ENCODE measurements around the gene ALDOA.
"Not testable (repeated sequence)": the region's sequence is repeated elsewhere in the genome, so short reads cannot be mapped to it uniquely, and the experiment has no call there.

The ALDOA gene

DNA sequence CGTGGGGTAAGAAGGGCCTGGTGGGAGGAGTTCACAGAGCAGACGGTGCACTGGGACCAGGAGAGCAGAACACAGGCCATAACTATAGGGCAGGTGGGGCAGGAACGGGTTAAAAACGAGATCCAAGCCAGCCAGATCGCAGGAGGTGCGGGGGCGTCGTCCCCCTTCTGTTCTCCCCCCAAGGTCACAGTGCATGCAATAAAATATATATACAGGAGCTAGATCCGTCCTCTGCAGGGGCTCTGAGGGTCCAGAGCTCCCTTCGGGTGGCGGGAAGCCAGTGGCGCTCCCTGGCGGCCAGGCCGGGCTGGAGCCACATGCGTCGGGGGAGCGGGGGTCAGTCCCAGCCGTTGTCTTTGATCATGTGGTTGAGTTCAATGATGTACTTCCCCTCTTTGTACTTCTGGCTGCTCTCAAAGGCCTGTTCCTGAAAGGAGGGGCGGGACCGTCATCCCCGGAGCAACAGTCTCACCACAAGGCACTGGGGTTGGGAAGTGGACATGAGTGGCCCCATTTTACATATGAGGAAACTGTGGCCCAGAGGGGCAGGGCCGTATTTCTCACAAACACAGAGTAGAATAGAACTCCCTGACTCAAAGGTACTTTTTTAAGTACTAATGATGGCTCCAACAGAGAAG is 26.9 kb downstream of the ALDOA start:
- peak; percentile 71 for DNase-seq

DNA sequence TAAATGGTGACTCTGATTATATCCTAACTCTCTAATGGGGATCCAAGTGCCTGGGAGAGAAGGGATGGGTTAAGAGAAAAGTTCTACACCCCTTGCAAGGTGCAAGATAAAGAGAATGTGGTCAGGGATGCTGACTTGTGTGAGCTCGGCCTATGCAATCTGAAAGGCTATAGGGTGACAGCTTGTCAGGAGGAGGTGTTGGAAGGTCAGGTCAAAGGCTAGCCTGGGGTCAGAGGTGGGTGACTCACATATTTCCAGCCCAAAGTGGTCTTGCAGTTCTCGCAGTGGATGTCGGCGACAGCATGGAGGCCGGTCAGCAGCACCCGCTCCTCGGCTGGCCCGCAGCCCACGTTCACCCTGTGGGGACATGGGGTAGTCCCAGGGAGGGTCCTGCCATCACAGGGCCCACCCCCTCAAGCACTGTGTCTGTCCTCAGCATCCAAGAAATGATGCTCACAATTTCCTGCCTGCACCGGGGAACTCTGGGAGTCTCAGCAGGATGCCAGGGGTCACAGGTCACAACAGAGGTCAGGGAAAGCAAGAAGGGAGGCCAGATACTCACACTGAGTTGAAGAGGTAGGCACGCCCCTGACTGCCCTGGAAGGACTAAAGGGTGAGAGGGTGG is 29.1 kb downstream of the ALDOA start:
- no peak for DNase-seq

DNA sequence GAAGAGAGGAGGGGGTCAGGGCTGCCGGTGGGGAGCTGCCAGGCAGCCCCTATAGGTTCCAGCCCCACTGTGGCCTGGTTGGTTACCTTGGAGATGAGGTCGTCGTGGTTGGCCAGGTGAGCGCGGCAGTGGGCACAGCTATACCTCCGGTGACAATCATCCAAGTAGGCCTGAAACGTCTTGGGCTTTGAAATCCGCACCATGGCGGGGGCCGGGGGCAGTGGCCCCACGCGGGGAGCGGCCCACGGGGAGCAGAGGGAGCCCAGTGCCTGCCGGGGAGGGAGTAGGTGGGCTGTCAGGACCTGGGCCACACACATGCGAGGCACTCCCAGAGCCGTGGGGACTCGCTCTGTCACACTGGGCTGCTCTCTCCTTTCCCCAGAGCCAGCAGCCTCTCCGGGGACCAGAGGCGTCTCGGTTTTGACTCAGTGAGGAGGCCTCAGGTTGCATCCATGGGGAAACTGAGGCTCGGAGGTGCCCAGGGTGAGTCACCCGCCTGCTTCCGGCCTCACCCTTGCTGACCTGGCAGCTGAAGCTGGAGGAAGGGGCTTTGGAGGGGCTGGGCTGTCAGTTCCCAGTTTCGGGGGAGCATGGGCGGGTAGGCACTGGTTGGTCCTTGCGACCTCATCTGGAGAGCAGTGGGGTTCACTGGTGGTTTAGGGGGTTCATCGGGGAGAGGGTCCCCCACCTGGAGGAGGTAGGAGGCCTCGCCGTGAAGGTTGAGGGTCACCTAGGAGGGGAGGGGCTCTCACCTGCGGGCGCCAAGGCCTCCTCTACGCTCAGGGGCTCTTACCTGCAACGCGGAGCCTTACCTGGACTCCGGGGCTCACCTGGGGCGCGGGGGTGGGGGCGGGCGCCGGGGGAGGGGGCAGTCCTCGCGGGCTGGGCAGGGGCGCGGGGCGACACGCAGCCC is 29.9 kb downstream of the ALDOA start:
- no peak for DNase-seq

DNA sequence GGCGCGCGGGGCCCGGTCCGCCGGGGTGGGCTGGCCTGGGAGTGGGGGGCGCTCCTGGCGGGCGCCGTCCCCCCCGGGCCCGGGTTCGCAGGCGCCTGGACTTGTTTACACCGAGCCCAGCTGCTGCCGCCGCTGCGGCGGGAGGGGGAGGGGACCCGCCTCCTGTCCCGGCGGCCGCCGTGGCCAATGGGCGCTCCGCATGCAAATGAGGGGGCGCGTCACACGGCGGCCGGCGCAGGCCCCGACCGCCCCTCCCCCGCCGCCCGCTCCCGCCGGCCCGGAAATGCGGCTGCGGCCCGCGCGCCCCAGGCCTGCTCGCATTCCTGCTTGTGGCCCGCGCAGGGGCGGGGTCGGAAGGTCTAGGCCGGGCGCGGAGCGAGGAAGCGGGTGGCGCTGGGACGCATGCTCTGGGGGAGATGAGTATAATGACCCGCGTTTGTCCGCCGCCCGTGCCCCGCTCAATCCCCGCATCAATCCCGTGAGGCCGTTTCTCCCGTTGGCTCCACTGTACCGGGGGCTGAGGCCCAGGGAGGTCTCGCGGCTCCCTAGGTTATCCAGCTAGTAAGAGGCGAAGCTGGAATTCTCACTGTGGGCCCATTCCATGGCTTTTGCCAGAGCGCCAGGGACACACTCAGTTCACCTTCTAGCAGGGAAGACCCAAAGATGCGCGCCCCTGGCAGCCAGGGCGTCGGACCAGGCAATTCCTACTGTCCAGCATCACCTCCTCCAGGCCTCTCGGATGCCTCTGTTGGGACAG is 30.7 kb downstream of the ALDOA start, which contains the start of gene YPEL3:
Gene YPEL3, minus strand, starts transcription at position 109 of the 757 bp plus-strand sequence. CDS start 731 bp downstream, outside the sequence.
- DNase-seq: peak; percentile 76

DNA sequence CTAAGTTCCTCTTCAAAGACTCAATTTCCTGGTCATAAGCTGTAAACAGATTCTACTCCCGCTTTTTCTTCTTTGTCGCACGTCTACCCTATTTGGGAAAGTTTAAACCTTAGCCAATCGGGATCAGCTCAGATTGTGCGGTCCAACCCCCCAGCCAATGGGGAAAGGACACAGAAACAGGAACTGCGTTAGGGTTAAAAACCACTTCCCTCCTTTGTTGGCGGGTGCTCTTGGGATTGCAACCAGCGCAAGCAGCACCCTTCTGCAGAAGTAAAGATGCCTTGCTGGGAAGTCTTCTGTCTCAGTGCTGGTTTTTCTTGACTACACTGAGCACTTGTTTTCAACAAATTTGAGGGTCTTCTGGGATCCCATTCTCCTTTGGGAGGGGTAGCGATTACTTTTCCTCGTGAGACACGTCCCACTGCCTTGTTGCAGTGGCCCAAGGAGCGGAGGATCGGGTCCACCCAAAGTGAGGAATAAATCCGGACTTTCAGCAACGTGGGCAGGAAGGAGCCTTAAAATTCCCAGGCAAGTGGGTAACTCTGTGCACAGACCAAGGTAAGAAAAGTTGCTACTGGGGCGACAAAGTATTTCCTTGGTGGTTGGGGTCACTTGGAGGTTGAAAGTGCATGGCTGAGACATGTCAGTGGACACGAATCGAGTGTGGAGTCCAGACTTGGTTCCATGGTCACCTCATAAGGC is 31.5 kb downstream of the ALDOA start:
- DNase-seq: no peak

DNA sequence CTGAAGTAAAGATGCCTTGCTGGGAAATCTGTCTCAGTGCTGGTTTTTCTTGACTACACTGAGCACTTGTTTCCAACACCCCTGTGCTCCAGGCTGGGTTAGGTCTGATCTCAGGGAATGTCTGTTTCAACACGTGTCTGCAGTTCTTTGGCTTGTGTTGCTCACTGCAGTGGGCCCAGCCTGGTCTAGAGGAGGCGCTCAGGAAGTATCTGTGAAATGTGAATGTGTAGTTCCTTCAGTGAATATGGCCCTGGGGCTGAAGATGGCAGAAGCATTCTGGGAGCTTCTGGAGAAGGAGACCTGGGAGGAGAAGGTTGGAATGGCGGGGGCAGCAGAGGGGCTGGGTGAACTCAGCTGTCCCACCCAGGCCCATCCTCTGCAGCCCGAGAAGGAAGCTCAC is 38.5 kb downstream of the ALDOA start:
- no peak for DNase-seq

DNA sequence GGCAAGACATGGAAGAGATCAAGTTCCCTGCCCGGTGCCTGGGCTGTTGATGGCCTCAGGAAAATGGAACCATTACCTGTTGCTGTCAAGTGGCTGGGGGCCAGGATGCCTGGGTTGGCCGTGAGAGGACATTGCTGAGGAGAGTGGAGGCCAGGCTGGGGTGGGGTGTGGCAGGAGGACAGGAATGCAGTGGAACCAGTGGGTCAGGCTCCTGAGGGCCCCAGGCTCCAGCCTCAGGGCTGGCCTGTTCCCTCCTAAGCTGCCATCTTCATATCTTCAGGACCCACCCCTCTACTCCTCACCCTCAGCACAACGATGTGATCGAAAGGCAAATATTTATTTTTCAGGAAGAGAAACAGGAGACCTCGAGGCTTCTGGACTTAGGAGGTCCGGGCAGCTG is 38.9 kb downstream of the ALDOA start:
- no peak for DNase-seq

DNA sequence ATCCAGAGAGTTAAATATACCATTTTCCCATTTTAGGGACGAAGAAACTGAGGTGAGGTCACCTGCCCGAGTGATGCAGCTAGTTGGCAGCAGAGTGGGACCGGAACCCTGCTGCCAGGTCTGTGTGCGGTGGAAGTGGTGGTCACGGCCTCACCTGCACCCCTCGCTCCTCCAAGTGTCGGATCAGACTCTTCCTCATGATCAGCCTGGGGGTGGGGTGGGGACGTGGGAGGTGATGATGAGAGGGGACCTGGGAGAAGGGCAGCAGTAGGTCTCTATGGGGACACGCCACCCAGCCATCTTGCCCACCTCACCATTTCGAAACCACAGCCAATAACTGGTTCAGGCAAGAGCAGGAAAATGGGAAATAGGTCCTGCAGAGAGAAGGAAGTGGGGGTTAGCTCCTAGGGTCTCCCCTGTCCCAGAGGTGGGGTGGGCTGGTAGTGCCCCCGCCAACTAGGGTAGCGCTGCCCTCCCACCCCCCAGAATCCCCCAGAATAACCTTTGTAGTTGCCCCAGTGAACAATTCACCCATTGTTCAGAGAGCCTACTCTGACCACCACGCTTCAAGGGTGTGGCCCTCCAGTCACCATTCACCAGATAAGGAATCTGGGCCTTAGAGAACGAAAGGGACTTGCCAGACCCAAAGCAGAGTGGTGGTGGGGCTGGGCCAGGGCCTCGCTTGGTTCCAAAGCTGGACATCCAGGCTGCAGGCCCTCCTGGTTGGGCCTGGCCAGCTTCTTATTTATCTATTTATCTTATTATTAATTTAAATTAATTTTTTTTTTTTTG is 42.7 kb downstream of the ALDOA start:
- DNase-seq: no peak

DNA sequence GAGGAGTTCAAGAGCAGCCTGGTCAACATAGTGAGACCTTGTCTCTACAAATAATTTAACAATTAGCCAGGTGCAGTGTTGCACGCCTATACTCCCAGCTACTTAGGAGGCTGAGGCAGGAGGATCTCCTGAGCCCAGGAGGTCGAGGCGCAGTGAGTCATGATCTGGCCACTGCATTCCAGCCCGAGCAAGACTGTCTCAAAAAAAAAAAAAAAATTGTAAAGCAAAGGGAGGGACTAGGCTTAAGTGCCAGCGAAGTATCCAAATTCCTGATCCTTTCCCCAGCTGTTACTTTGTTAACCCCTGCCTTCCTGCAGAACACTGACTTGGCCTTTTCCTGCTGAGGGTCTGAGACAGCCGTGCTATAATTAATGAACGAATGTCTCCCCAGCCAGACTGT is 45.1 kb downstream of the ALDOA start:
- no peak for DNase-seq

DNA sequence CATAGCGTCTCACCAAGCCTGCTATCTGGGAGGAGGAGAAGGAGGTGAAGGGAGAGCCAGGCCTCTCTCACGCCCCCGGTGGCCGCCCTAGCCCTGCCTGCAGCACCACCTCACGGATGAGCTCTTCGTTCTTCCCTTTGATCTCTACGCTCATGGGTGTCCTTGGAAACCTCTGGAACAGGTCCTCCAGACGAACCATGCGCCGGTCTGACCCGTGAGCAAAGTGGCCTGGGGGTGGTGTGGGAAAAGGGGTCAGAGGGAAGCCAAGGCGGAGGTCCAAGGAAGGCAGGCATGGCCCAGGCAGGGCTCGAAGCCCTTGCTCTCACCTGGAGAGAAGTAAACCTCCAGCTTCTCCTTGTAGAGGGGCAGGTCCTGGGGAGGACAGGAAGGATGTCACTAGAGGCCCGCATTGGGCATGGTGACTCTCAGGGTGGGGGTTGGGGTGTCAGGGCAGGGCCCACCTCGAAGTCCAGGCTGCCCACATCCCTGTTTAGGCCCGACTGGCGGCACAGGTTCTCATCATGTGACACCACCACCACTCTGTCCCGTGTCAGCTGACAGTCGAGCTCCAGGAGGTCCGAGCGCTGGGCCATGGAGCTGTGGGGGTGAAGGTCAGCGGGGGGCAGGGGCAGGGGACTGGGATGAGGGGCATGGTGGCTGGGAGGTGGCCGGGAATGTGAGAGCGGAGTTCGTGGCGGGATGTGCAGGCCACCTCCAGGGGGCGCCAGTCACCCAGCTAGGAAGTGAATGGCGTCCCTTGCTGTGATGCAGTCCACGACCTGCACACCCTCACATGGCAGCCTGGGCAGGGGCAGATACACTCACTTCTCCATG is 46.9 kb downstream of the ALDOA start:
- peak; percentile 48 for DNase-seq

DNA sequence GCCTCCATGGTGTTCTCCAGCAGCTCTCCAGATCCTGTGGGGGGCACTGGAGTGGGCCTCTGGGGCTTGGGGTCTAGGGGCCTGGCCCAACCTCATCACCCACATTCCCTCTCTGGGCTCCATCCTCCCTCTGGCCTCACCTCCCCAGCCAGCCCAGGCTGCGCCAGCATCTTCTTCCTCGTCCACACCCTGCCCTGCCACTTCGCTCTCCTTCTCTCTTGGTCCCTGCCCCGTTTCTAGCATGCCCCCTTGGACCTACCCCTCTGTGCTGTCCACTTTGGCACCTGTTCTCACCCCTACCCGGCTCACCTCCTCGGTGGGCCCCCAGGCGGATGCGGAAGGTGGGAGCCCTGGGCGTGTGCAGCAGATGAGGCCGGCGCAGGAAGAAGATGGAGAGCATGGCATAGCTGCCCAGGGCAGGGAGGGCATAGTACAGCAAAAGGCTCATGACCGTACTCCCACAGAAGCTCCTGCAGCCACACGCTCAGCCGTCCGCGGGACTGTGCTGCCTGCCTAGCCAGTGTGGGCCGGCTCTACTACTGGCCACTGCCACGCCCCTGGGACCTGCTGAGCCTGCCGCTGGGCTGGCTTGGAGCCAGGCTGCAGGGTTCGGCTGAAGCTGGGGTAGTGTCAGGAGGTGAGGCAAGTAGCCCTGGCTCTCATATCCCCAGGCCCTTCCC is 47.6 kb downstream of the ALDOA start, which contains the start of gene GDPD3:
Gene GDPD3, minus strand, starts transcription at position 507 of the 680 bp plus-strand sequence. Its CDS starts 59 bp downstream, at position 448.
- no peak for DNase-seq

DNA sequence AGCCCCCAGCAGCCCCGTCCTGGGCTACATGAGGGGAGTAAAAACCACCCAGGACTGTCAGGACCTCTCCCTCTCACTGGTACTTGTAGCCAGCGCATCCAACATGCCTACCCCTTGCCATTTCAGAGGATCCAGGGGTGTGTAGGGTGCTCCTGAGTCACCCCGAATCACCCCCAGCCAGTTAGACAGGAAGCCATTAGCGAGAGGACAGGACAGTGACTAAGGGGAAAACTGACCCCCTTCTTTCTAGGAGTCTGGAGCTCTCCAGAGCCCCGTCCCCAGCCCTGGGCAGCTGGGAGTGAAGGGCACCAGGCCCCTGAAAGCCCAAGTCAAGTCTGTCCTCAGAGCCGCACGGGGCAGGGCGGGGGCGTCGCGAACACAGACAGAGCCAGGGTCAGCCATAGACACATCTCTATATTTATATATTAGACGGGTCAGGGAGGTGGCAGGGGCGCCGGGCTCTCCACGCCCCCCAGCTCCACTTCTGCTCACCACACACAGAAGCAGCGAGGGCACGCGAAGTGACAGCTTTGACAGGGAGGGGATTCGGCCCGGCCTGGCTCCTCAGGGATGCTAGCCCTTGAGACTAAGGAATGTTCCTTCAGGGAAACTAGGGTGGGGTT is 48.3 kb downstream of the ALDOA start:
- no peak for DNase-seq

DNA sequence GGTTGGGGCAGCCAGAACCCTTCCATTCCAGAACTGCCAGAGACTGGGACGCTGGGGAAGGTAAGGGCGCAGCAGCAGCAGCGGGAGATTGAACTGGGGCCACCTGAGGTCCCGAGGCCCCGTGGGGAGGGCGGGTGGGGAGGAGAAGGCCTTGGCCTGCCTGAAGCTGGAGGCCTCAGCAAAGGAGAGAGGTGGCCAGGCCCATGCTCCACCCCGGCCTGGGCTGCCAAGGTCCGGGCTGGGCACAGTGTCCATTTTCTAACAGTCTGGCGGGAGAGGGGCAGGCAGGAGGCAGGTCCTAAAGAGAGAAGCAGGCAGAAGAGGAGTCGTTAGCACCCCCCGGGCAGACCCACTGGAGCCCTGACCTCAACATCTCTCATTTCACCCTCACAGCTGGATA is 48.9 kb downstream of the ALDOA start:
- DNase-seq: no peak

DNA sequence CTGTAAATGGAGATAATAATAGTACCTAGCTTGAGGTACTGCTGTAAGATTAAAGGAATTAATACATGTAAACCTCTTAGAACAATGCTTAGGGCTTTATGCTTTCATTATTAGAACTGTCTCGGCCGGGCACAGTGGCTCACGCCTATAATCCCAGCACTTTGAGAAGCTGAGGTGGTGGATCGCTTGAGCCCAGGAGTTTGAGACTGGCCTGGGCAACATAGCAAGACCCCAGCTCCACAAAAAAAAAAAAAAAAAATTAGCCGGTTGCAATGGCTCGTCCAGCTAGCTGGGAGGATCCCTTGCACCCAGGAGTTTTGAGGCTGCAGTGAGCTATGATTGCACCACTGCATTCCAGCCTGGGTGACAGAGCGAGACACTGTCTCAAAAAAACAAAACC is 49.3 kb downstream of the ALDOA start:
- not testable (repeated sequence) for DNase-seq

DNA sequence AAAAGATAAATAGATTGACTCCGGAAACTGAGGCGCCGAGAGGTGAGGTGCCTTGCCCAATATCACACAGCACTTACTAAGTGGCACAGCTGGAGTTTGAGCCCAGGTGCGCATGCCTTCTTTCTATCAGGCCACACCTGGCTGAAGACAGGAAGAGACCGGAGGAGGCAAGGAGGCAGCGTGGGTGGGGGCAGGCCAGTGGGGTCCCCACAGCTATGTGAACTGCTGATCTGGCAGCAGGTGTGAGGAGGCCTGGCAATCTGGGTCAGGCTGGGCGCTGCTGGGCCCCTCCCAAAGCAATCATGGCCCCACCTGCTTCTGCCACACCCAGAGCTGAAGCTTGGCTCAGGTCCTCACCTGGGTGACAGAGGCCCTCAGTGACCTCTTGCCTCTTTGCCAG is 49.7 kb downstream of the ALDOA start:
- DNase-seq: no peak

DNA sequence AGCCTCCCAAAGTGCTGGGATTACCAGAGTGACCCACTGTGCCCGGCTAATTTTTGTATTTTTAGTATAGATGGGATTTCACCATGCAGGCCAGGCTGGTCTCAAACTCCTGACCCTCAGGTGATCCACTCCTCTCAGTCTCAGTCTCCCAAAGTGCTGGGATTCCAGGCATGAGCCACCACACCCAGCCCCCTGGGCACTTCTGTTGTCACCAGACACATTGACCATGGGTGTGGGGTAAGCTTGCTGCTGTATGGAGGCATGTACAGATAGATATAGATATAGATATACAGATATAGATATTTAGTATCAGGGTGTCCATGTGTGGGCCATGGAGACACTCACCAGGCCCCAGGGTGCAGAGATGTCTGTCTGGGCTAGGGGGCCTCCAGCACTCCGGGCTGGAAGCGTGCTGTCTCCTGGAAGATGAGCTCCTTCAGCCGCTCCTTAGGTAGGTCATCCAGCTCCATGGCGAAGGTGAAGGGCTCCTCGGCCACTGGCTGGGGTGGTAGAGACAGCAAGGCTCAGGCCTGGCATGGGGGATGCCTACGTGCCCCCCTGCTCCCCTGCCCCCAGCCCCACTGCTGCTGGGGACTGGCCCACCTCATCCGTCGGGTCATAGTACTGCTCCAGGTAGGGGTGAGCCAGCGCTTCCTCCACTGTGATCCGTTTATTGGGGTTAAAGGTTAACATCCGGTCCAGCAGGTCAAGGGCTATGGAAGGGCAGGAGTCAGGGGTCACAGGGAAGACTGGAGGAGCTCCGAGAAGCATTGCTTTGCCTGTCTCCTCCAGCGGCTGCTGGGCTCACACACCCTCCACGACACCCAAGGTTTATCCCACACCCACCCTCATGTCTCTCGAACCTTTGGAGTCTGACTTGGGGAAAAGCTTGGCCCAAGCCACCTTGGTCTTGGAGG is 51.0 kb downstream of the ALDOA start:
- DNase-seq: no peak

DNA sequence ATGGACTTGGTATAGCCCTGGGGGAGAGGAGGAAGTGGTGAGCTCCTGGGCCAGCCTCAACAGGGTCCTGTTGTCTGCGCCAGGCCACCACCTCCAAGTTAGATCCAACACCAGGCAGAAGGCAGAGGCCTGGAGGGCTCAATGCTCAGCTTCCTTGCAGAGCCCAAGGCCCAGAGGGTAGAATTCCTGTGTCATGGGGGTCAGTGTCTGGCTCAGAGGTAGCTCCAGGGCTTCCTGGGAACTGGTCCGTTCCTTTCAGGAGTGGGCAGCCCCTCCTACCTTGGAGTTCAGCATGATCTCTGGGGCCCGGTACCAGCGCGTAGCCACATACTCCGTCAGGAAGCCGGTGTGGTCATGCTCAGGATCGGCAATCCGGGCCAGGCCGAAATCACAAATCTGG is 52.2 kb downstream of the ALDOA start:
- no peak for DNase-seq

DNA sequence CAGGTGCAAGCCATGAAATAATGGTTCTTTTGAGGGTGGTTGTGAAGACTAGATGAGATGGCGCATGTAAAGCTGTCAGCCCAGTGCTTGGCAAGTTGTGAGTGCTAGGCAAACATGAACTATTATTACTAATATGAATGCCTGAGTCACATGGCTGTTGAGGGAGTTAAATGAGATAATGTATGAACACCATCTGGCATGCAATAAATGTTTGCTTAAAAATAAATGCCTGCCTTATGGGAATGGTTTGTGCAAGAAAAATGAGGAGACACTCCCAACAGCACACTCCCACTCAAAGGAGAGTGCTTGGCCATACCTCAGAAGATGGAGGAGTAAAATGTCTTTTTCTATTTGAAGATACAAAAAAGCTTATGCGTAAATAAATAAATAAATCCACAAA is 53.9 kb downstream of the ALDOA start:
- DNase-seq: no peak

Measured in NK-92 treated with Interleukin-12 subunit alpha and Interleukin-12 subunit beta, amount 100 ng/mL, for 24 hours (cell line).